SK-N-MC (cell line): Measurements from ENCODE around the gene BACE2.

Experiments used
- EZH2 ChIP-seq: fragments of 200-600 bp; sonication (generic); IDR thresholded peaks from one replicate; pipeline ENCODE4 v1.6.1; 2017; ENCODE audit warnings: antibody characterized with exemption
- FOXP2 ChIP-seq: optimal IDR thresholded peaks from 2 replicates; pipeline ENCODE3; 2011; ENCODE audit warnings: mild to moderate bottlenecking, moderate library complexity; ENCODE audit not compliant: insufficient read depth; ENCODE audit errors: extremely low read length, control extremely low read depth
- POLR2AphosphoS5 ChIP-seq: IDR thresholded peaks from 2 replicates; pipeline ENCODE4 v1.6.1; 2012; ENCODE audit warnings: mild to moderate bottlenecking, low read depth, low read length, borderline replicate concordance

DNA sequence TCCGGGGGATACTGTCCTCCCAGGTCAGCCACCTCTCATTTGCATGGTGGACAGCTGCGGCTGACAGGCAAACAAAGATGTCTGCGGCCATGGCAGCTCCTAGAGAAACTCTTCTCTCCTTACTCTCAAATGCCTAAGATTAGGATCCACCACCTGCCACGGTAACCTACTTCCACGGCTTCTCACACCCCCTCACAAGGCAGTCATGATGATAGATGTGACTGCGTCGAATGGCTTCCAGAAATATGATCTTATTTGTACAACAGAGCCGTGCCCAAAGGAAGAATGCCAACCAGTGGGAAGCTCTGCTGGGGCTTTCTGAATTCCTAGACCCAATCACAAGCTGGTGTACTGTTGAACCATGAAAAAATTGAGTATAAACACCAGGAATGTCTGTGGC, 73.4 kb downstream of the BACE2 start:
- TF ChIP-seq EZH2 = no peak
- TF ChIP-seq POLR2AphosphoS5 = no peak
- no peak for TF ChIP-seq FOXP2
